Spleen (tissue), 11 donors: ENCODE data around the gene SDK1. TPM values are rescaled to one million over a fixed set of nuclear protein-coding genes. Genes with fewer than 3 reads are reported as not detected.

Experiments used
- DNase-seq: peaks from one replicate; pipeline ENCODE4 v3.0.0-alpha.2; 2020
- H3K27ac ChIP-seq, 8 donors: fragments of 200-600 bp; sonication (generic) in 7 of 8; 1 replicate in 4 of 8; 2 replicates in 4 of 8; pipeline versions ENCODE4 v1.5.0 to v1.8.0; 2016 to 2021; ENCODE audit warnings: inconsistent platforms in 4 of 8, mild to moderate bottlenecking in 4 of 8, moderate library complexity in 1 of 8
- H3K27me3 ChIP-seq, 7 donors: fragments of 200-600 bp; sonication (generic) in 6 of 7; replicated peaks in 1 of 7; 1 replicate in 4 of 7; 2 replicates in 3 of 7; pipeline versions ENCODE4 v1.5.0 to v1.8.0; 2016 to 2021; ENCODE audit warnings: inconsistent platforms in 3 of 7, mild to moderate bottlenecking in 1 of 7
- H3K36me3 ChIP-seq, 6 donors: fragments of 200-600 bp; sonication (generic) in 5 of 6; 1 replicate in 4 of 6; 2 replicates in 2 of 6; pipeline versions ENCODE4 v1.5.0 to v1.8.0; 2016 to 2021; ENCODE audit warnings: inconsistent platforms in 2 of 6
- H3K4me1 ChIP-seq, 6 donors: fragments of 200-600 bp; sonication (generic) in 5 of 6; 1 replicate in 3 of 6; 2 replicates in 3 of 6; pipeline versions ENCODE4 v1.5.0 to v1.8.0; 2016 to 2021; ENCODE audit warnings: inconsistent platforms in 3 of 6
- H3K4me3 ChIP-seq, 8 donors: fragments of 200-600 bp; sonication (generic) in 7 of 8; 1 replicate in 4 of 8; 2 replicates in 4 of 8; pipeline versions ENCODE4 v1.5.0 to v1.8.0; 2016 to 2021; ENCODE audit warnings: inconsistent platforms in 4 of 8, mild to moderate bottlenecking in 4 of 8, moderate library complexity in 2 of 8
- H3K9me3 ChIP-seq, 8 donors: fragments of 200-600 bp; sonication (generic) in 7 of 8; 1 replicate in 4 of 8; 2 replicates in 4 of 8; pipeline versions ENCODE4 v1.5.0 to v1.8.0; 2016 to 2021; ENCODE audit warnings: inconsistent platforms in 4 of 8
- CTCF ChIP-seq, 11 experiments: fragments of 200-600 bp in 7 of 11; fragments of 450-650 bp in 4 of 11; sonication (generic) in 4 of 11; IDR thresholded peaks in 8 of 11; conservative IDR thresholded peaks in 3 of 11; 1 replicate in 7 of 11; 2 replicates in 4 of 11; pipeline versions ENCODE4 v1.4.0 to v1.8.0; 2016 to 2021; ENCODE audit warnings: antibody characterized with exemption in 11 of 11, inconsistent platforms in 4 of 11, mild to moderate bottlenecking in 1 of 11
- POLR2A ChIP-seq, 3 donors: fragments of 450-650 bp; IDR thresholded peaks; one replicate each; pipeline ENCODE4 v1.5.1; 2017; ENCODE audit warnings: antibody characterized with exemption in 3 of 3, mild to moderate bottlenecking in 1 of 3
- POLR2AphosphoS5 ChIP-seq, 3 donors: sonication (generic); formaldehyde crosslinking; IDR thresholded peaks; one replicate each; pipeline ENCODE4 v1.5.1; 2017; ENCODE audit warnings: antibody characterized with exemption in 3 of 3
- WGBS, 5 donors: extraction: QIAGEN DNeasy Blood & Tissue Kit in 3 of 5; methylation state at CpG; one replicate each; pipeline versions ENCODE4 v1.1.5 to v1.1.7; 2013 to 2018; 5-methylcytosine and 5-hydroxymethylcytosine counted together
- intact Hi-C: fragments of 100-400 bp; cut with DNase I; formaldehyde crosslinking; loops from one replicate; pipeline ENCODE4 v1.15.0; 2023; ENCODE audit warnings: low total_unique reads
- polyA plus RNA-seq, 3 donors: library from polyadenylated mRNA; stranded (reverse); fragments of 200-250 nt; gene quantifications; one replicate each; pipeline ENCODE4 v1.2.1, GENCODE V29; 2013
- total RNA-seq, 7 donors: library from RNA; depleted of rRNA in 3 of 7; stranded (reverse); fragments of >200 nt in 3 of 7; fragmentation: NEBNext Ultra II Directional in 4 of 7; extraction: Animal tissue kit (Norgen Biotek cat#: 25700) in 4 of 7; gene quantifications; one replicate each; pipeline versions ENCODE4 v1.1.0 to v1.2.1, GENCODE V29; 2016 to 2021
- donor health status: healthy with polysubstance abuse.
- donor health status: DM: no; HTN: no; CAD: no; lungs with moderate emphysema.
- donor health status: DM: no; HTN: no; CAD: no.
- donor health status: Bipolar disorder and iron deficiency.
- donor health status: healthy.
- donor health status: DM: no; HTN: no; CAD: no.
- donor health status: DM: yes; HTN: yes; CAD: no.

Gene SDK1
- total and polyA plus RNA-seq, 10 donors: 3.2 to 54.1 (median 35.1) TPM

- intact Hi-C loops: no loop called here
- H3K4me3 ChIP-seq: no peak overlapping the region
- peaks cover 0 to under 1% (median 0%) of the 10 kb centered on the region in 6 donors for H3K36me3 ChIP-seq
- no peak for DNase-seq
- WGBS, 5 donors: 83 to 90% (median 89%) methylated on average over 11 of the region's 11 CpGs
- TF ChIP-seq POLR2AphosphoS5 (IDR thresholded peaks at IDR 0.05): no peak
- TF ChIP-seq POLR2A (IDR thresholded peaks at IDR 0.05): no peak
- TF ChIP-seq CTCF (IDR thresholded peaks at IDR 0.05 in 8 of 11, conservative IDR thresholded peaks at IDR 0.05 in 3 of 11): no peak
- H3K27me3 ChIP-seq: peaks cover 0 to 10% (median 0%) of the 10 kb centered on the region in 7 donors
- H3K27ac ChIP-seq: no peak overlapping the region
- H3K4me1 ChIP-seq: no peaks in the 10 kb centered on the region
- H3K9me3 ChIP-seq: peaks cover 0 to 3% (median 0%) of the 10 kb centered on the region in 8 donors
Measured at GRCh38 chr7:4052130-4052529, 751.1 kb downstream of the SDK1 start.

- Histone ChIP-seq H3K27me3 (peaks cover 0 to 14% (median 0%) of the 10 kb centered on the region in 7 donors), H3K4me1 (no peaks in the 10 kb centered on the region), H3K27ac (no peak overlapping the region), H3K9me3 (peaks cover 0 to 17% (median 6%) of the 10 kb centered on the region in 8 donors), H3K36me3 (peaks cover 0 to 6% (median 0%) of the 10 kb centered on the region in 6 donors), H3K4me3 (no peak overlapping the region)
- 61 to 81% (median 78%) methylated on average over 6 of the region's 6 CpGs for WGBS, 5 donors
- no peak for TF ChIP-seq POLR2A (IDR thresholded peaks at IDR 0.05)
- no peak for TF ChIP-seq POLR2AphosphoS5 (IDR thresholded peaks at IDR 0.05)
- TF ChIP-seq CTCF (IDR thresholded peaks at IDR 0.05 in 8 of 11, conservative IDR thresholded peaks at IDR 0.05 in 3 of 11): no peak
- DNase-seq: no peak
- intact Hi-C loops: no loop called here
Measured at GRCh38 chr7:4054158-4054557, 753.1 kb downstream of the SDK1 start.

GRCh38 chr7:4056552-4057288 is 755.7 kb downstream of the SDK1 start:
- Histone ChIP-seq H3K27me3 (peaks cover 0 to 14% (median 0%) of the 10 kb centered on the region in 7 donors), H3K4me3 (no peak overlapping the region), H3K27ac (no peak overlapping the region), H3K4me1 (no peaks in the 10 kb centered on the region), H3K36me3 (peaks cover 0 to 6% (median 0%) of the 10 kb centered on the region in 6 donors), H3K9me3 (peaks cover 0 to 23% (median 10%) of the 10 kb centered on the region in 8 donors)
- intact Hi-C loops: no loop called here
- DNase-seq: no peak
- TF ChIP-seq CTCF (IDR thresholded peaks at IDR 0.05 in 8 of 11, conservative IDR thresholded peaks at IDR 0.05 in 3 of 11): no peak
- TF ChIP-seq POLR2A (IDR thresholded peaks at IDR 0.05): no peak
- TF ChIP-seq POLR2AphosphoS5 (IDR thresholded peaks at IDR 0.05): no peak
- WGBS, 5 donors: 86 to 94% (median 91%) methylated on average over 18 to 19 of the region's 19 CpGs

DNA sequence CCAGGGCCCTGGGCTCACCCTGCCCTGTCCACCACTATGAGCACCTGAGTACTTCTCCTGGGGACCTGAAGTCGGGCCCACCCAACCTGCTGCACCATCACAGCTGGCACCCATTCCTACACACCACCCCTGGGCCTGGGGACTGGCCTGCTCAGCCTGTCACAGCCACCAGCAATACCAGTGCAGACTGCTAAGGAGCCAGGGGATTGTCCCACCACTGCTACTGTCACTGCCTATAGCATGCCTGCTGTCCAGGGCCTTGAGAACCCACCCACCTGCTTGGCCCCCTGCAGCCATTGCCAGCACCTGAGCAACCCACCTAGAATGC is 756.2 kb downstream of the SDK1 start:
- no peaks in the 10 kb centered on the region for H3K4me1 ChIP-seq
- H3K9me3 ChIP-seq: peaks cover 0 to 23% (median 10%) of the 10 kb centered on the region in 8 donors
- peaks cover 0 to 6% (median 0%) of the 10 kb centered on the region in 6 donors for H3K36me3 ChIP-seq
- no peak overlapping the region for H3K27ac ChIP-seq
- peaks cover 0 to 14% (median 0%) of the 10 kb centered on the region in 7 donors for H3K27me3 ChIP-seq
- H3K4me3 ChIP-seq: no peak overlapping the region
- DNase-seq: no peak
- intact Hi-C loops: no loop called here
- no peak for TF ChIP-seq POLR2AphosphoS5 (IDR thresholded peaks at IDR 0.05)
- TF ChIP-seq POLR2A (IDR thresholded peaks at IDR 0.05): no peak
- TF ChIP-seq CTCF (IDR thresholded peaks at IDR 0.05 in 8 of 11, conservative IDR thresholded peaks at IDR 0.05 in 3 of 11): no peak
- 76 to 86% (median 78%) methylated on average over 1 of the region's 1 CpG; no CpG with 5 or more reads in 1 of the 5 donors for WGBS, 5 donors
